H1 (cell line): ENCODE data around the gene PPP1R3C. TPM values are rescaled to one million over a fixed set of nuclear protein-coding genes. Genes with fewer than 3 reads are reported as not detected.

Source experiments
- CTCF ChIA-PET: fragments of 300-600 bp; sonication (Branson Sonifier 250); formaldehyde crosslinking; loops from one replicate; lab custom pipeline; 2021; ENCODE audit not compliant: partially characterized antibody; lab: Charles Lee
- POLR2A ChIA-PET: fragments of 300-600 bp; sonication (Branson Sonifier 250); formaldehyde crosslinking; loops from one replicate; lab custom pipeline; 2021; ENCODE audit warnings: inconsistent platforms; ENCODE audit not compliant: partially characterized antibody; lab: Charles Lee
- DNase-seq, 2 experiments: peaks; one replicate each; pipeline versions ENCODE4 v3.0.0 to v3.0.0-alpha.2; 2010 to 2022; ENCODE audit warnings: low spot score in 2 of 2, low read depth in 1 of 2, mixed read lengths in 1 of 2
- FAIRE-seq: peaks from 2 replicates; lab custom pipeline; 2011; peaks lifted over from hg19 to GRCh38; lab: Jason Lieb, UNC
- H2AFZ ChIP-seq: 2 replicates; pipeline ENCODE4 v1.8.1; 2012; ENCODE audit warnings: low read length, inconsistent platforms
- H2AK5ac ChIP-seq: 2 replicates; pipeline ENCODE4 v1.6.1; 2013; ENCODE audit warnings: low read depth, low read length
- H2BK120ac ChIP-seq: replicated peaks from 2 replicates; pipeline ENCODE3; 2013; ENCODE audit warnings: low read depth, low read length, inconsistent platforms
- H2BK12ac ChIP-seq: 2 replicates; pipeline ENCODE4 v1.6.1; 2013; ENCODE audit warnings: low read depth, low read length
- H2BK15ac ChIP-seq: 2 replicates; pipeline ENCODE4 v1.6.1; 2013; ENCODE audit warnings: low read length
- H2BK20ac ChIP-seq: 2 replicates; pipeline ENCODE4 v1.6.1; 2013; ENCODE audit warnings: low read length
- H2BK5ac ChIP-seq: 2 replicates; pipeline ENCODE4 v1.6.1; 2013; ENCODE audit warnings: low read depth, low read length
- H3K14ac ChIP-seq: 2 replicates; pipeline ENCODE4 v1.6.1; 2013; ENCODE audit warnings: inconsistent platforms; ENCODE audit not compliant: insufficient read length
- H3K18ac ChIP-seq: 2 replicates; pipeline ENCODE4 v1.6.1; 2013; ENCODE audit warnings: low read length; ENCODE audit errors: extremely low read depth
- H3K23ac ChIP-seq: 2 replicates; pipeline ENCODE4 v1.6.1; 2013; ENCODE audit warnings: inconsistent platforms; ENCODE audit not compliant: insufficient read length
- H3K23me2 ChIP-seq: 2 replicates; pipeline ENCODE4 v1.6.1; 2013; ENCODE audit warnings: low read depth, low read length
- H3K27ac ChIP-seq: 2 replicates; pipeline ENCODE4 v1.6.1; 2011; ENCODE audit warnings: low read depth, low read length, inconsistent platforms
- H3K27me3 ChIP-seq, 4 experiments: replicated peaks in 1 of 4; 1 replicate in 1 of 4; 2 replicates in 3 of 4; pipeline versions ENCODE4 v1.6.1 to v1.8.1; 2011 to 2013; ENCODE audit warnings: low read length in 3 of 4, mild to moderate bottlenecking in 3 of 4, inconsistent platforms in 2 of 4, mixed read lengths in 2 of 4, moderate library complexity in 1 of 4; ENCODE audit not compliant: control insufficient read depth in 3 of 4, insufficient read depth in 3 of 4; ENCODE audit errors: extremely low read depth in 1 of 4
- H3K36me3 ChIP-seq, 4 experiments: 2 replicates each; pipeline versions ENCODE4 v1.6.1 to v1.8.1; 2011 to 2013; ENCODE audit warnings: mild to moderate bottlenecking in 4 of 4, low read length in 3 of 4, moderate library complexity in 2 of 4, control low read depth in 1 of 4, inconsistent platforms in 1 of 4; ENCODE audit not compliant: insufficient read depth in 4 of 4, control insufficient read depth in 2 of 4
- H3K4ac ChIP-seq: replicated peaks from 2 replicates; pipeline ENCODE3; 2013; ENCODE audit warnings: low read length, low read depth, mixed read lengths, inconsistent platforms; ENCODE audit not compliant: insufficient read length
- H3K4me1 ChIP-seq, 4 experiments: replicated peaks in 1 of 4; 1 replicate in 1 of 4; 2 replicates in 3 of 4; pipeline versions ENCODE4 v1.6.1 to v1.8.1; 2011 to 2013; ENCODE audit warnings: low read length in 3 of 4, inconsistent platforms in 2 of 4, mixed read lengths in 1 of 4; ENCODE audit not compliant: insufficient read depth in 4 of 4, control insufficient read depth in 3 of 4
- H3K4me2 ChIP-seq, 2 experiments: 2 replicates each; pipeline versions ENCODE4 v1.6.1 to v1.8.1; 2011 to 2013; ENCODE audit warnings: low read depth in 2 of 2, low read length in 2 of 2, control low read depth in 1 of 2, inconsistent platforms in 1 of 2, mild to moderate bottlenecking in 1 of 2; ENCODE audit not compliant: insufficient read depth in 1 of 2
- H3K4me3 ChIP-seq, 4 experiments: fragments of 200-600, 300-600 bp in 1 of 4; sonication (generic), shearing (Covaris generic), sonication (Bioruptor Twin) in 1 of 4; 2 replicates each; pipeline versions ENCODE4 v1.5.1 to v1.8.1; 2011 to 2016; ENCODE audit warnings: low read length in 4 of 4, low read depth in 3 of 4, control low read depth in 2 of 4, inconsistent platforms in 2 of 4, mild to moderate bottlenecking in 2 of 4, mixed read lengths in 1 of 4, moderate library complexity in 1 of 4; ENCODE audit not compliant: insufficient read depth in 2 of 4; ENCODE audit errors: extremely low read depth in 1 of 4
- H3K56ac ChIP-seq: replicated peaks from 2 replicates; pipeline ENCODE3; 2013; ENCODE audit warnings: low read depth, mild to moderate bottlenecking, mixed read lengths, low read length, inconsistent platforms; ENCODE audit not compliant: insufficient read length
- H3K79me1 ChIP-seq: 2 replicates; pipeline ENCODE4 v1.6.1; 2013; ENCODE audit warnings: low read depth, low read length, control low read depth
- H3K79me2 ChIP-seq, 2 experiments: 2 replicates each; pipeline versions ENCODE4 v1.6.1 to v1.8.1; 2012 to 2013; ENCODE audit warnings: low read length in 2 of 2, mild to moderate bottlenecking in 2 of 2, inconsistent platforms in 1 of 2; ENCODE audit not compliant: insufficient read depth in 2 of 2, control insufficient read depth in 1 of 2
- H3K9ac ChIP-seq, 4 experiments: replicated peaks in 1 of 4; 1 replicate in 1 of 4; 2 replicates in 3 of 4; pipeline versions ENCODE4 v1.6.1 to v1.8.1; 2011 to 2013; ENCODE audit warnings: low read depth in 3 of 4, low read length in 3 of 4, control low read depth in 2 of 4, mild to moderate bottlenecking in 2 of 4, moderate library complexity in 2 of 4, inconsistent platforms in 1 of 4; ENCODE audit errors: extremely low read depth in 1 of 4
- H3K9me3 ChIP-seq, 2 experiments: 2 replicates each; pipeline versions ENCODE4 v1.6.1 to v1.8.1; 2012 to 2013; ENCODE audit warnings: mild to moderate bottlenecking in 2 of 2, moderate library complexity in 2 of 2, control low read depth in 1 of 2, inconsistent platforms in 1 of 2, low read depth in 1 of 2, low read length in 1 of 2, mixed read lengths in 1 of 2; ENCODE audit not compliant: insufficient read depth in 2 of 2
- H4K20me1 ChIP-seq, 2 experiments: replicated peaks in 1 of 2; 2 replicates each; pipeline versions ENCODE3 to v1.8.1; 2011 to 2013; ENCODE audit warnings: inconsistent platforms in 2 of 2, low read length in 2 of 2, mild to moderate bottlenecking in 1 of 2; ENCODE audit not compliant: insufficient read depth in 2 of 2, control insufficient read depth in 1 of 2
- H4K5ac ChIP-seq: 2 replicates; pipeline ENCODE4 v1.6.1; 2013; ENCODE audit warnings: low read length, low read depth, mixed read lengths, inconsistent platforms; ENCODE audit not compliant: insufficient read length
- H4K8ac ChIP-seq: 2 replicates; pipeline ENCODE4 v1.8.0; 2013; ENCODE audit warnings: mild to moderate bottlenecking, moderate library complexity, low read length, inconsistent platforms; ENCODE audit not compliant: insufficient read depth; ENCODE audit errors: extremely low read depth
- H4K91ac ChIP-seq: replicated peaks from 2 replicates; pipeline ENCODE3; 2013; ENCODE audit warnings: low read length, mixed read lengths, inconsistent platforms; ENCODE audit not compliant: insufficient read length
- ASH2L ChIP-seq: fragments of 200-600, 300-600 bp; sonication (generic); IDR thresholded peaks from one replicate; pipeline ENCODE4 v1.7.1; 2017; ENCODE audit warnings: low read length
- CEBPB ChIP-seq: IDR thresholded peaks from 2 replicates; pipeline ENCODE4 v1.6.1; 2012; ENCODE audit warnings: low read depth, low read length
- CHD1 ChIP-seq: IDR thresholded peaks from 2 replicates; pipeline ENCODE4 v1.6.1; 2012; ENCODE audit warnings: low read depth, low read length, improper control_type of control experiment
- CTBP2 ChIP-seq: IDR thresholded peaks from 2 replicates; pipeline ENCODE4 v1.7.0; 2011; ENCODE audit warnings: borderline replicate concordance, mild to moderate bottlenecking, moderate library complexity, mixed read lengths, low read length; ENCODE audit not compliant: insufficient read depth, insufficient read length
- EP300 ChIP-seq, 2 experiments: IDR thresholded peaks; 1 replicate in 1 of 2; 2 replicates in 1 of 2; pipeline ENCODE4 v1.6.1; 2011 to 2012; ENCODE audit warnings: low read depth in 2 of 2, low read length in 2 of 2, mild to moderate bottlenecking in 2 of 2, borderline replicate concordance in 1 of 2, inconsistent platforms in 1 of 2, moderate library complexity in 1 of 2
- GABPA ChIP-seq: IDR thresholded peaks from 2 replicates; pipeline ENCODE4 v1.6.1; 2011; ENCODE audit warnings: mild to moderate bottlenecking, low read length, moderate library complexity, borderline replicate concordance; ENCODE audit not compliant: insufficient read depth
- NANOG ChIP-seq: IDR thresholded peaks from 2 replicates; pipeline ENCODE4 v1.6.1; 2011; ENCODE audit warnings: low read length, low read depth, mild to moderate bottlenecking, inconsistent platforms; ENCODE audit not compliant: insufficient read depth, poor library complexity, severe bottlenecking
- RXRA ChIP-seq: IDR thresholded peaks from 2 replicates; pipeline ENCODE4 v1.6.1; 2011; ENCODE audit warnings: low read depth, mild to moderate bottlenecking, low read length, moderate library complexity; ENCODE audit not compliant: insufficient read depth
- SIN3A ChIP-seq, 2 experiments: IDR thresholded peaks in 1 of 2; conservative IDR thresholded peaks in 1 of 2; 2 replicates each; pipeline ENCODE4 v1.6.1; 2011 to 2012; ENCODE audit warnings: low read length in 2 of 2, improper control_type of control experiment in 1 of 2, low read depth in 1 of 2, mild to moderate bottlenecking in 1 of 2
- SIRT6 ChIP-seq: IDR thresholded peaks from one replicate; pipeline ENCODE4 v1.7.1; 2012; ENCODE audit warnings: low read length, inconsistent platforms
- SP1 ChIP-seq: IDR thresholded peaks from 2 replicates; pipeline ENCODE4 v1.6.1; 2011; ENCODE audit warnings: low read depth, low read length
- SUZ12 ChIP-seq: fragments of 200-600 bp; sonication (generic); IDR thresholded peaks from 2 replicates; pipeline ENCODE4 v1.6.1; 2012; ENCODE audit warnings: mild to moderate bottlenecking, inconsistent platforms, low read length, moderate library complexity, mixed read lengths
- WGBS, 2 experiments: shearing (Covaris generic) in 1 of 2; methylation state at CpG; one replicate each; pipeline versions ENCODE4 v1.1.6 to v1.1.7; 2013 to 2015; ENCODE audit warnings: low lambda C conversion rate in 2 of 2, mixed read lengths in 2 of 2, inconsistent platforms in 1 of 2, low coverage in 1 of 2, missing lambda C conversion rate in 1 of 2; ENCODE audit not compliant: insufficient replicate concordance in 2 of 2, insufficient coverage in 1 of 2, insufficient read length in 1 of 2; ENCODE audit errors: extremely low coverage in 1 of 2, missing lambda C conversion rate in 1 of 2; 5-methylcytosine and 5-hydroxymethylcytosine counted together
- polyA plus RNA-seq, 7 experiments: library from polyadenylated mRNA; depleted of rRNA in 3 of 7; stranded (reverse) in 5 of 7; unstranded in 2 of 7; fragments of >200 nt in 5 of 7; fragments of 200-250 nt in 2 of 7; gene quantifications; 1 replicate in 5 of 7; 2 replicates in 1 of 7; 4 replicates in 1 of 7; pipeline versions ENCODE4 v1.2.1 to v1.2.3, GENCODE V29; 2011 to 2013; ENCODE audit warnings: missing spikeins in 2 of 7, mixed read lengths in 2 of 7
- total RNA-seq: library from RNA; stranded (reverse); fragmentation: NEBNext Ultra II Directional; extraction: Animal tissue kit (Norgen Biotek cat#: 25700); gene quantifications from 2 replicates; pipeline ENCODE4 v1.2.1, GENCODE V29; 2021
- TF ChIP-seq, protein P1 (sequence below): IDR thresholded peaks from 2 replicates; pipeline ENCODE4 v1.6.1; 2011; ENCODE audit warnings: low read length, improper control_type of control experiment

Gene PPP1R3C
- total and polyA plus RNA-seq, 2 of the 8 experiments (the other 6 are each of a cell fraction or from before 2014, with no cell fraction given) = 1.3 TPM

DNA sequence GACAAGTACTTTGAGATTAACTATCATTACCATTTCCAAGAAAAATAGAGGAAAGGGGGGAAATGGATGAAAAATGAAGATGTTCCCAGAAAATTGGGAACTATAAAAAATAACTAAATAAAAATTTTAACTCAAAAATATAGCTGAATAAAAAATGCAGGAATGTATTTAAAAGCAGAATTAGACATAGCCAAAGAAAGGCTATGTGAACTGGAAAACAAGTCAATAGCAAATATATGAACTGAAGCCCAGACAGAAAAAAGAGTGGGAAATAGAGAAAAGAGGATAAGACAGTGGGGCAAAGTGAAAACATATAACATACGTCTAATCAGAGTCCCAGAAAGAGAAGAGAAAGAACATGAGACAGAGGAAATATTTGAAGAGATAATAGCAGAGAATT lies 10.3 kb downstream of the PPP1R3C start:
- Histone ChIP-seq H3K4me1 (no peaks in the 10 kb centered on the region), H3K9me3 (no peaks in the 10 kb centered on the region; a peak in 1 of 4 replicates), H2BK20ac (no peak overlapping the region), H4K5ac (no peak overlapping the region), H4K91ac (no peak overlapping the region), H3K27ac (no peak overlapping the region), H3K56ac (no peak overlapping the region), H3K27me3 (no peaks in the 10 kb centered on the region; a peak in 1 of 7 replicates), H3K18ac (no peak overlapping the region), H2BK12ac (no peak overlapping the region), H3K23ac (no peak overlapping the region), H3K79me2 (no peaks in the 10 kb centered on the region), H3K4me3 (no peak overlapping the region), H3K36me3 (no peaks in the 10 kb centered on the region), H3K9ac (no peak overlapping the region), H2BK5ac (no peak overlapping the region), H2BK15ac (no peak overlapping the region), H2AK5ac (no peak overlapping the region), H4K20me1 (no peaks in the 10 kb centered on the region), H3K79me1 (no peaks in the 10 kb centered on the region), H3K23me2 (no peaks in the 10 kb centered on the region), H3K4ac (no peak overlapping the region), H2AFZ (no peak overlapping the region), H3K4me2 (no peak overlapping the region), H2BK120ac (no peak overlapping the region), H4K8ac (no peak overlapping the region), H3K14ac (no peak overlapping the region)
- DNase-seq = no peak
- 95% methylated on average over 1 of the region's 1 CpG; no CpG with 5 or more reads in 1 of the 2 experiments for WGBS, 2 experiments
- ChIA-PET POLR2A (no interaction called here), CTCF (interaction anchor here (1.2 to 2.1 kb wide), 5 partner anchors 10 to 232 kb away, joined by 3 to 5 read pairs (median 3); partner anchors contain the start of gene PPP1R3C)
- no peak for FAIRE-seq
- TF ChIP-seq CTBP2 = no peak
- TF ChIP-seq, protein P1, sequence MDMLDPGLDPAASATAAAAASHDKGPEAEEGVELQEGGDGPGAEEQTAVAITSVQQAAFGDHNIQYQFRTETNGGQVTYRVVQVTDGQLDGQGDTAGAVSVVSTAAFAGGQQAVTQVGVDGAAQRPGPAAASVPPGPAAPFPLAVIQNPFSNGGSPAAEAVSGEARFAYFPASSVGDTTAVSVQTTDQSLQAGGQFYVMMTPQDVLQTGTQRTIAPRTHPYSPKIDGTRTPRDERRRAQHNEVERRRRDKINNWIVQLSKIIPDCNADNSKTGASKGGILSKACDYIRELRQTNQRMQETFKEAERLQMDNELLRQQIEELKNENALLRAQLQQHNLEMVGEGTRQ = no peak
- TF ChIP-seq SP1 = no peak
- TF ChIP-seq NANOG = no peak
- no peak for TF ChIP-seq SIN3A (conservative IDR thresholded peaks at IDR 0.05 in 1 of 2, IDR thresholded peaks at IDR 0.05 in 1 of 2; ENCODE audit: low read depth in 1 of 2, low read length in 2 of 2)
- TF ChIP-seq GABPA = no peak
- no peak for TF ChIP-seq EP300 (IDR thresholded peaks at IDR 0.05; ENCODE audit: borderline replicate concordance in 1 of 2, low read depth in 2 of 2, low read length in 2 of 2)
- TF ChIP-seq SUZ12 = no peak
- TF ChIP-seq CEBPB = no peak
- TF ChIP-seq SIRT6 = no peak
- TF ChIP-seq CHD1 = no peak
- TF ChIP-seq ASH2L = no peak
- TF ChIP-seq RXRA = no peak
